Neural crest cell (in vitro differentiated cells): ENCODE data around the gene OLFML2A. TPM values are rescaled to one million over a fixed set of nuclear protein-coding genes. Genes with fewer than 3 reads are reported as not detected.

ENCODE experiments used
- DNase-seq: peaks from one replicate; pipeline ENCODE4 v3.0.0; 2021; ENCODE audit warnings: low read depth, mixed read lengths, low spot score
- H3K27ac Mint-ChIP-seq: one replicate; pipeline ENCODE4 v1.8.0; 2021; ENCODE audit warnings: mild to moderate bottlenecking, mixed read lengths; ENCODE audit not compliant: unreplicated experiment
- H3K27me3 Mint-ChIP-seq: 2 replicates; pipeline ENCODE4 v1.8.0; 2021; ENCODE audit warnings: low read depth, mild to moderate bottlenecking, mixed read lengths
- H3K36me3 Mint-ChIP-seq: 2 replicates; pipeline ENCODE4 v1.8.0; 2021; ENCODE audit warnings: low read depth, mild to moderate bottlenecking, mixed read lengths
- H3K4me1 Mint-ChIP-seq: 2 replicates; pipeline ENCODE4 v1.8.0; 2021; ENCODE audit warnings: mixed read lengths
- H3K4me3 Mint-ChIP-seq: one replicate; pipeline ENCODE4 v1.8.0; 2021; ENCODE audit warnings: mild to moderate bottlenecking, mixed read lengths
- H3K9me3 Mint-ChIP-seq: 2 replicates; pipeline ENCODE4 v1.8.0; 2021; ENCODE audit warnings: mixed read lengths
- total RNA-seq: library from RNA; stranded (reverse); gene quantifications from 2 replicates; pipeline ENCODE4 v1.2.1, GENCODE V29; 2021
- TF ChIP-seq, protein P1 (sequence below): fragments of 200-600 bp; sonication (generic); conservative IDR thresholded peaks from 2 replicates; pipeline ENCODE4 v1.5.0; 2021; ENCODE audit warnings: antibody characterized with exemption, mild to moderate bottlenecking

Gene OLFML2A
- total RNA-seq, 1 donor from 2014 or later = 0.14 TPM

DNA sequence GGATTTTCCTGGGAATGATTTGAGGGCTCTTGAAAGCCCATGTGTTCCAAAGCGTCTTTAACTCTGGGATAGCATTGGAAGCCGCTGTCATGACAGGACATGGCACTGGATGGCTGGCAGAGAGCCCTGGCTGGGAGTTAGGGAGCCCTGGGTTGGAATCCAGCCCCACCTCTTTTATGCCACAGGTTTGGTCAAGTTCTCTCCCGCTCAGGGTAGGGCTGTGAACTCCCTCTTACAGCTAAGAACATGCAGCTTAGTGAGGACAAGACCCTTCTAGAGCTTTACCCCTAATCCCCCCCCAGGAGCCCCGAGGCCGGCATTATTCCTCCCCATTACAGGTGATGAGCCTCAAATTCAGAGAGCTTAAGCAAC lies 37.2 kb downstream of the OLFML2A start:
- peaks cover 22% of the 10 kb centered on the region for H3K4me1 Mint-ChIP-seq
- H3K27ac Mint-ChIP-seq = no peak overlapping the region
- DNase-seq = no peak
- TF ChIP-seq, protein P1, sequence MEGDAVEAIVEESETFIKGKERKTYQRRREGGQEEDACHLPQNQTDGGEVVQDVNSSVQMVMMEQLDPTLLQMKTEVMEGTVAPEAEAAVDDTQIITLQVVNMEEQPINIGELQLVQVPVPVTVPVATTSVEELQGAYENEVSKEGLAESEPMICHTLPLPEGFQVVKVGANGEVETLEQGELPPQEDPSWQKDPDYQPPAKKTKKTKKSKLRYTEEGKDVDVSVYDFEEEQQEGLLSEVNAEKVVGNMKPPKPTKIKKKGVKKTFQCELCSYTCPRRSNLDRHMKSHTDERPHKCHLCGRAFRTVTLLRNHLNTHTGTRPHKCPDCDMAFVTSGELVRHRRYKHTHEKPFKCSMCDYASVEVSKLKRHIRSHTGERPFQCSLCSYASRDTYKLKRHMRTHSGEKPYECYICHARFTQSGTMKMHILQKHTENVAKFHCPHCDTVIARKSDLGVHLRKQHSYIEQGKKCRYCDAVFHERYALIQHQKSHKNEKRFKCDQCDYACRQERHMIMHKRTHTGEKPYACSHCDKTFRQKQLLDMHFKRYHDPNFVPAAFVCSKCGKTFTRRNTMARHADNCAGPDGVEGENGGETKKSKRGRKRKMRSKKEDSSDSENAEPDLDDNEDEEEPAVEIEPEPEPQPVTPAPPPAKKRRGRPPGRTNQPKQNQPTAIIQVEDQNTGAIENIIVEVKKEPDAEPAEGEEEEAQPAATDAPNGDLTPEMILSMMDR = no peak
- H3K27me3 Mint-ChIP-seq = no peaks in the 10 kb centered on the region
- no peak overlapping the region for H3K4me3 Mint-ChIP-seq
- H3K9me3 Mint-ChIP-seq = no peaks in the 10 kb centered on the region
- H3K36me3 Mint-ChIP-seq = no peaks in the 10 kb centered on the region

DNA sequence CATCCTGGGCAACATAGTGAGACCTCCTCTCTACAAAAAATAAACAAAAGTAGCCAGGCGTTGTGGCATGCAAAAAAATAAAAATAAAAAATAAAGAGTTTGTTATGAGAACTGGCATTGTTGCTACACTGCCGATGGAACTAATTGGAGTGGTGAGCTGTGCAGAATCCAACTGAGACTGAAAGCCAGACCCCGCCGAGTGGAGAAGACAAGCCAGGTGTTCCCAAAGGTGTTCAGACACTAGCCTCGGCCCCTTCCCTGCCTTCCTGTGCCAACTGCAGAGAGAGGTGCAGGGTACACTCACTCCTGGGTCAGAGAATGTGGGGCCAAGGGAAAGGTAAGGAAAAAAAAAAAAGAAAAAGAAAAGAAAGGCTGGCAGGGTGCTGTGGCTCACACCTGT lies 38.7 kb downstream of the OLFML2A start:
- no peak overlapping the region for H3K27ac Mint-ChIP-seq
- no peaks in the 10 kb centered on the region for H3K9me3 Mint-ChIP-seq
- H3K27me3 Mint-ChIP-seq = no peaks in the 10 kb centered on the region
- TF ChIP-seq, protein P1 = no peak
- no peaks in the 10 kb centered on the region for H3K36me3 Mint-ChIP-seq
- no peak for DNase-seq
- H3K4me3 Mint-ChIP-seq = no peak overlapping the region
- H3K4me1 Mint-ChIP-seq = peaks cover 17% of the 10 kb centered on the region

DNA sequence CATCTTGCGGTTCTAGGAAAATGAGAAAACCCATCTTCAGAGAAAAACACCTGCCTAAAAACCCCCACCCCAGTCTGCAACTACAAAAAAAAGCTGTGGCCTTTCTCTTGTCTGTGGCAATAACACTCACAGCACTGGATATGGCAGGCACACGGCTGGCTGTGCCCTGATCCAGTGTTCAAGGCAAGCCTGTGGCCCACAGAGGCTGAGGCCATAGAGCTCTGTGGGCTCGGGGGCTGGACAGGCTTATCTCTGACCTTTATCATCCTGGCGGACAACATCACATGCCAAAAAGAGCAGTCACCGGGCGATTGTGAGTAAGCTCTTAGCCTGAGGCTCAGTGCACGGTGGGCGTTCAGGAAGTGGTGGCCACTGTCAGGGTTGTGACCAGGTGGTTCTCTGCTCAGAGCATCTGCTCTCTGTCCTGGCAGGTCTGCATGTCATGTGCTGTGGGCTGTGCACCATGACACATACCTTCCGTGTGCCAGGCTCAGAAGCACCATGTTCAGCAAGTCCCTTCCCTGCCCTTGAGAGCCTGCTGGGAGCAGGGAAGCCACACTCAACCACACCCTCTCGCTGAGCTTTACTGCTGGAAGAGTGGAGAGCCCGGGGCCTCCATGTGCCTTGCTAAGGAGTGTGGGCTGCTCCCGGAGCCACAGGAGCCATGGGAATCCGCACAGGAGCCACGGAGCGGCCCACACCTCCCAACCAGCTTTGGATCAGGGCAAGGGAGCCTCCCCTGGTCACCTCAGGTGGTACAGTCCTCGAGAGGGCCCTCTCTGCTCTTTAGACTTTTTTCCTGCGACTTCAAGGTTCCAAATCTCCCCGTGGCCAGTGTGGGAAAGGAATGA lies 41.7 kb downstream of the OLFML2A start:
- Mint-ChIP-seq H3K27me3 (no peaks in the 10 kb centered on the region), H3K27ac (no peak overlapping the region), H3K4me1 (peaks cover 7% of the 10 kb centered on the region), H3K4me3 (no peak overlapping the region), H3K9me3 (no peaks in the 10 kb centered on the region), H3K36me3 (no peaks in the 10 kb centered on the region)
- DNase-seq = no peak
- TF ChIP-seq, protein P1 = no peak

DNA sequence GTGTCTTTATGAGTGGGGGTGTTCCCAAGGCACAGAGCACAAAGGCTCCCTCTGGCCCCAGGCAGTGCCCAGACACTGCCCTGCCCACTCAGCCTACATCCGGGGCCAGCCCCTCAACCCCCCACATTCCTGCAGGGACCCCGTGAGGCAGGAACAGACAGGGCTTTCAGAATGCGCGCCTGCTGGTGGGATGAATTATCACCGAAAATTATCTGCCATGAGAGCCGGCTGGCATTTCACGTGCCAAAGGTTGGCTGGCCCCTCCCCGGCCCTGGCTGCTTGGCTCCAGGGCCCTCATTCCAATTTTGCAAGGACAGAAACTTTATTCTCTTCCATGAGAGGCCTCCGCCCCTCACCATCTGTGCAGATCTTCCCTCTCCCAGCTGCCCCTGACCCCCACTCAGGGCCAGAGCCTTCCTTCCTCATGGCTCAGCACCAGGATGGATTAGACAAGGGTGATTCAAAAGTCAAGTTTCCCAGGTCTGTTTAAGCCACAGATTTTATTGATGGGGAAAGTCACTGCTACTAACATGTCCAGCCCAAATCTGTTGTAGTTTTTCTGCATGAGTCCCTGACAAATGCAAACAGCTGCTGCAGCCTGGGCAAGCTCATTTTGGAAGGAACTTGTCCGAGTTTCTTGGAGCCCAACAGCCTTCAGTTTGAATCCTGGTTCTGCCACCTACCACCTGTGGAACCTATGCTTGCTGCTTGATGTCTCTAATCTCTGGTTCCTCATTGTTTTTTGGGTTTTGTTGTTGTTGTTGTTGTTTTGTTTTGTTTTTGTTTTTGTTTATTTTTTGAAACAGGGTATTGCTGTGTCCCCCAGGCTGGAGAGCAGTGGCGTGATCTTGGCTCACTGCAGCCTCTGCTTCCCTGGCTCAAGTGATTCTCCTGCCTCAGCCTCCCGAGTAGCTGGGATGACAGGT lies 44.0 kb downstream of the OLFML2A start:
- H3K27ac Mint-ChIP-seq = peak overlapping the region; percentile 86
- H3K27me3 Mint-ChIP-seq = no peaks in the 10 kb centered on the region
- peaks cover 7% of the 10 kb centered on the region for H3K4me1 Mint-ChIP-seq
- no peaks in the 10 kb centered on the region for H3K36me3 Mint-ChIP-seq
- no peaks in the 10 kb centered on the region for H3K9me3 Mint-ChIP-seq
- no peak overlapping the region for H3K4me3 Mint-ChIP-seq
- no peak for DNase-seq
- TF ChIP-seq, protein P1 = no peak

DNA sequence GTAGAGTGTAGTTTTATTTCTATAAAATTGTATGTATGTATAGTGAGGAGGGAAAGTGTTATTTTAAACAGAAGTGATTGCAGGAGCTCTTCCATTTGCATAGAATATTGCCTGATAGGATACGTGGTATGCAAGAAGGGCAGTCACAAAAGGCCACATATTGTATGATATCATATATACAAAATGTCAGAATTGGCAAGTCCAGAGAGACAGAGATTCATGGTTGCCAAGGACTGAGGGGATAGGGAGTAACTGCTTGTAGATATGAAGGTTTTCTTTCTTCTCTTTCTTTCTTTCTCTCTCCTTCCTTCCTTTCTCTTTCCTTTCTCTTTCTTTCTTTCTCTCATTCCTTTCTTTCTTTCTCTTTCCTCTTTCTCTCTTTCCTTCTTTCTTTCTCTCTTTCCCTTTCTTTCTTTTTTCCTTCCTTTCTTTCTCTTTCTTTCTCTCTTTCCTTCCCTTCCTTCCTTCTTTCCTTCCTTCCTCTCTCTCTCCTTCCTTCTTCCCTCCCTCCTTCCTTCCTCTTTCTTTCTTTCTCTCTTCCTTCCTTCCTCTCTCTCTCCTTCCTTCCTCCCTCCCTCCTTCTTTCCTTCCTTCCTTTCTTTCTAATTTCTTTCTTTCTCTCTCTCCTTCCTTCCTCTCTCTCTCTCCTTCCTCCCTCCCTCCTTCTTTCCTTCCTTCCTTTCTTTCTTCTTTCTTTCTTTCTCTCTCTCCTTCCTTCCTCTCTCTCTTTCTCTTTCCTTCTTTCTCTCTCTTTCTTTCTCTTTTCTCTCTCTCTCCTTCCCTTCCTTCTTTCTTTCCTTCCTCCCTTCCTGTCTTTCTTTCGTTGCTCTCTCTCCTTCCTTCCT lies 51.8 kb downstream of the OLFML2A start:
- no peaks in the 10 kb centered on the region for H3K9me3 Mint-ChIP-seq
- TF ChIP-seq, protein P1 = no peak
- H3K27me3 Mint-ChIP-seq = peaks cover 5% of the 10 kb centered on the region
- H3K36me3 Mint-ChIP-seq = no peaks in the 10 kb centered on the region
- H3K4me1 Mint-ChIP-seq = peaks cover 3% of the 10 kb centered on the region
- H3K27ac Mint-ChIP-seq = no peak overlapping the region
- H3K4me3 Mint-ChIP-seq = no peak overlapping the region
- DNase-seq = no peak
